ENCODE measurements around the gene LTF.

LTF gene

DNA sequence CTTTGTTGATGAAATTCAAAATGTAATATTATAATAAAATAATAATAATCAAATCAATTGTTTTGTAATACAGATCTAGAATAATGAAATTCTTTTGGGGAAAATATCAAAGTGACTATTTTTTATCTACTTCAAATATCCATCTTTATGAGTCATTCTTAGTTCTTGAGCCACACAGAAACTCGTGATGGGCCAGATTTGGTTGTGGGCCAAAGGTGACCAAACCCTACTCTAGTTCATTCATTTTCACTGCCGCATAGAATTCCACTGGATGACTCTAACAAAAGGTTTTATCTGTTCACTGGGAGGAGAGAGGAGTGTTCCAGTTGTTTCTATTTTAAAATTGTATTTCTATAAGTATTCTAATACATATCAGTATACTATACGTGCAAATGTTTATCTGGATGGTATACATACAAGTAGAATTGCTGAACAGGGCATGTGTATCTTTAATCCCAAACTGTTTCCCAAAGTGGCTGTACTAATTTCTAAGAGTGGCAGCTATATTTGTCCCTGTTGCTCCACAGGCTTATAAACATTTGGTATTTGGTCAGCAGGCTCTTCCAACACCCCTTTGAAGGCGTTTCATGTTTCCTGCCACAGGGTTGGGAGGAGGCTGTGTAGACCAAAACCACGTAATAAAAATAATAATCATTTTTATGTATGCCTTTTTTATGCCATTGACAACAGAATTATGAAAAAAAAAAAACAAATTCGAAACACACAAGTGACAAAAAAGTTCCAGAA lies 25.8 kb upstream of the LTF start:
- Histone ChIP-seq H3K9me3 (ENCODE audit: control insufficient read depth, low read length) (no peaks in the 10 kb centered on the region), H3K4me1 (ENCODE audit: control insufficient read depth, insufficient read depth, low read length) (no peaks in the 10 kb centered on the region), H3K4me3 (ENCODE audit: insufficient read depth, low read depth, low read length) (no peak overlapping the region), H3K27ac (ENCODE audit: insufficient read depth, low read depth, low read length, poor library complexity, severe bottlenecking) (no peak overlapping the region), H3K27me3 (ENCODE audit: control insufficient read depth, insufficient read depth, low read length, poor library complexity, severe bottlenecking) (peaks cover 5% of the 10 kb centered on the region), H3K36me3 (ENCODE audit: control insufficient read depth, insufficient read depth, low read length) (no peaks in the 10 kb centered on the region)
- WGBS, 2 experiments = 85 to 86% methylated on average over 4 to 6 of the region's 6 CpGs

GRCh38 chr3:46489875-46490274 lies 25.2 kb upstream of the LTF start:
- peaks cover 5% of the 10 kb centered on the region for H3K27me3 ChIP-seq (ENCODE audit: control insufficient read depth, insufficient read depth, low read length, poor library complexity, severe bottlenecking)
- no peaks in the 10 kb centered on the region for H3K9me3 ChIP-seq (ENCODE audit: control insufficient read depth, low read length)
- H3K36me3 ChIP-seq (ENCODE audit: control insufficient read depth, insufficient read depth, low read length) = no peaks in the 10 kb centered on the region
- no peak overlapping the region for H3K27ac ChIP-seq (ENCODE audit: insufficient read depth, low read depth, low read length, poor library complexity, severe bottlenecking)
- WGBS, 2 experiments = 94 to 100% methylated on average over 1 of the region's 1 CpG
- H3K4me3 ChIP-seq (ENCODE audit: insufficient read depth, low read depth, low read length) = no peak overlapping the region
- H3K4me1 ChIP-seq (ENCODE audit: control insufficient read depth, insufficient read depth, low read length) = no peaks in the 10 kb centered on the region

- 84 to 91% methylated on average over 4 of the region's 4 CpGs for WGBS, 2 experiments
- H3K9me3 ChIP-seq (ENCODE audit: control insufficient read depth, low read length) = no peaks in the 10 kb centered on the region
- no peak overlapping the region for H3K4me3 ChIP-seq (ENCODE audit: insufficient read depth, low read depth, low read length)
- peaks cover 5% of the 10 kb centered on the region for H3K27me3 ChIP-seq (ENCODE audit: control insufficient read depth, insufficient read depth, low read length, poor library complexity, severe bottlenecking)
- no peaks in the 10 kb centered on the region for H3K4me1 ChIP-seq (ENCODE audit: control insufficient read depth, insufficient read depth, low read length)
- H3K27ac ChIP-seq (ENCODE audit: insufficient read depth, low read depth, low read length, poor library complexity, severe bottlenecking) = no peak overlapping the region
- no peaks in the 10 kb centered on the region for H3K36me3 ChIP-seq (ENCODE audit: control insufficient read depth, insufficient read depth, low read length)
These were observed 24.7 kb upstream of the LTF start for GRCh38 chr3:46489381-46489780.

- Histone ChIP-seq H3K4me3 (ENCODE audit: insufficient read depth, low read depth, low read length) (no peak overlapping the region), H3K9me3 (ENCODE audit: control insufficient read depth, low read length) (no peaks in the 10 kb centered on the region), H3K27ac (ENCODE audit: insufficient read depth, low read depth, low read length, poor library complexity, severe bottlenecking) (no peak overlapping the region), H3K36me3 (ENCODE audit: control insufficient read depth, insufficient read depth, low read length) (no peaks in the 10 kb centered on the region), H3K4me1 (ENCODE audit: control insufficient read depth, insufficient read depth, low read length) (no peaks in the 10 kb centered on the region), H3K27me3 (ENCODE audit: control insufficient read depth, insufficient read depth, low read length, poor library complexity, severe bottlenecking) (peaks cover 5% of the 10 kb centered on the region)
- 17 to 19% methylated on average over 26 of the region's 26 CpGs for whole genome bisulfite sequencing, 2 experiments
These were observed 24.1 kb upstream of the LTF start for GRCh38 chr3:46488735-46489361.

DNA sequence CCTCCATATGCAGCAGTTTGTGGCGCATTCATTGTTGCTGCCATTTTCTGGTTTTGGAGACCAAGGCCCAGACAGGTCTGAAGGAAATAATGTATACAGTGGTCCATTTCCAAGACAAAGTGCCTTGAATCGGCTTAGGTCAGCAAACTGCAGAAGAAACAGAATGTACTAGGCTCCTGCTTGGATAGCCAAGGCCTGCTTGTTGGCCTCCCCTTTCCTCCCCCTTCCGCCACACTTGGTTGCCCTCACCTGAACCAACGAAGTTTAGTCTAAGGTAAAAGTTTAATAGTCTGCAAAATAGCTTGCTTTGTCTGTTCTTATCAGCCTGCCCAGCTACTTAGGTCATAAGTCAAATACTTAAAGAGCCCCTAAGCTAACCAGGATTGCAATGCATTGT lies 21.1 kb upstream of the LTF start:
- no peak overlapping the region for H3K27ac ChIP-seq (ENCODE audit: insufficient read depth, low read depth, low read length, poor library complexity, severe bottlenecking)
- no peaks in the 10 kb centered on the region for H3K36me3 ChIP-seq (ENCODE audit: control insufficient read depth, insufficient read depth, low read length)
- H3K9me3 ChIP-seq (ENCODE audit: control insufficient read depth, low read length) = no peaks in the 10 kb centered on the region
- H3K4me3 ChIP-seq (ENCODE audit: insufficient read depth, low read depth, low read length) = no peak overlapping the region
- no peaks in the 10 kb centered on the region for H3K4me1 ChIP-seq (ENCODE audit: control insufficient read depth, insufficient read depth, low read length)
- peaks cover 5% of the 10 kb centered on the region for H3K27me3 ChIP-seq (ENCODE audit: control insufficient read depth, insufficient read depth, low read length, poor library complexity, severe bottlenecking)
- WGBS, 2 experiments = 82 to 94% methylated on average over 2 to 4 of the region's 4 CpGs

DNA sequence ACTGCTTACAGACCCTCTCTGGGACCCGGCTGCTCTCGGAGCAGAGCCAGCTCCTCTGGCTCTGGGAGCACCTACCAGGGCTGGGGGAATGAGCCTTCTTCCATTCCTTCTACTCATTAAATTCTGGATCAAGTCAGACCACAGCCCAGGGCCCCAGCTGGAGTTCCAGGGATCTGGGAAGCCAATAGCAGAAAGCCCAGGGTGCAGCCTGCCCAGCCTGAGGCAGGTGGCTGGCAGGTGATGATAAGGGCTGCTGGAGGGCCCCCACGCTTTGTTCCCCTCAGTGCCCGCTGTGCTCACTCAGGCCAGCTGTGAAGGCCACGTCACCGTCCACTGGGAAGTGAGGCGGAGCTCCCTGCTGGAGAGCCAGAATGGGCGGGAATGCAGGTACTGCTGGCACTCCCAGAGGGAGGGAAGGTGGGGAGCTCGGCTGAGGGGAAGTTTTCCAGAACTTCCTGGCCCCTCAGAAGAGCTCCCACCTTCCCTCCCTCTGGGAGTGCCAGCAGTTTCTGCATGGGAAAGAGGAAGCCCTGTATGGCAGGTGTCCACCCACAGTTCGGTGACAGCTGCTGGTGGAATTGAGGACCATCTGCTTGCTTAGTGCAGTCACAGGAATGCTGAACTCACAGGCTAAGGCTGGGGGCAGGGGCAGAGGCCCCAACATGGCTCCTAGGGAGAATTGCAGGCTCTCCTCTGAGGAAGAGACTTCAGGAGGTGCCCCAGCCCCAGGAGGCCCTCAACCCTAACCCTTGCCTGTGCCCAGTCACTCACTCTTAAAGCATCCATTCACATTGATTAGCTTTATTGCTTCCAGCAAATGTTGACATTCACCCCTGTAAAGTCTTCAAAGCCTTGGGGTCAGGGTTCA lies 20.4 kb upstream of the LTF start:
- WGBS, 2 experiments = 65 to 70% methylated on average over 10 of the region's 10 CpGs
- Histone ChIP-seq H3K27me3 (ENCODE audit: control insufficient read depth, insufficient read depth, low read length, poor library complexity, severe bottlenecking) (peaks cover 5% of the 10 kb centered on the region), H3K4me1 (ENCODE audit: control insufficient read depth, insufficient read depth, low read length) (no peaks in the 10 kb centered on the region), H3K27ac (ENCODE audit: insufficient read depth, low read depth, low read length, poor library complexity, severe bottlenecking) (no peak overlapping the region), H3K4me3 (ENCODE audit: insufficient read depth, low read depth, low read length) (no peak overlapping the region), H3K36me3 (ENCODE audit: control insufficient read depth, insufficient read depth, low read length) (no peaks in the 10 kb centered on the region), H3K9me3 (ENCODE audit: control insufficient read depth, low read length) (no peaks in the 10 kb centered on the region)

- 91 to 92% methylated on average over 1 of the region's 1 CpG for whole genome bisulfite sequencing, 2 experiments
- Histone ChIP-seq H3K4me3 (ENCODE audit: insufficient read depth, low read depth, low read length) (no peak overlapping the region), H3K27me3 (ENCODE audit: control insufficient read depth, insufficient read depth, low read length, poor library complexity, severe bottlenecking) (no peaks in the 10 kb centered on the region), H3K4me1 (ENCODE audit: control insufficient read depth, insufficient read depth, low read length) (no peaks in the 10 kb centered on the region), H3K36me3 (ENCODE audit: control insufficient read depth, insufficient read depth, low read length) (no peaks in the 10 kb centered on the region), H3K27ac (ENCODE audit: insufficient read depth, low read depth, low read length, poor library complexity, severe bottlenecking) (no peak overlapping the region), H3K9me3 (ENCODE audit: control insufficient read depth, low read length) (no peaks in the 10 kb centered on the region)
These were observed 19.7 kb upstream of the LTF start for GRCh38 chr3:46484388-46484787.

- H3K27ac ChIP-seq (ENCODE audit: insufficient read depth, low read depth, low read length, poor library complexity, severe bottlenecking) = no peak overlapping the region
- no peaks in the 10 kb centered on the region for H3K36me3 ChIP-seq (ENCODE audit: control insufficient read depth, insufficient read depth, low read length)
- H3K4me3 ChIP-seq (ENCODE audit: insufficient read depth, low read depth, low read length) = no peak overlapping the region
- no peaks in the 10 kb centered on the region for H3K9me3 ChIP-seq (ENCODE audit: control insufficient read depth, low read length)
- H3K4me1 ChIP-seq (ENCODE audit: control insufficient read depth, insufficient read depth, low read length) = no peaks in the 10 kb centered on the region
- no peaks in the 10 kb centered on the region for H3K27me3 ChIP-seq (ENCODE audit: control insufficient read depth, insufficient read depth, low read length, poor library complexity, severe bottlenecking)
- 94 to 96% methylated on average over 2 of the region's 2 CpGs for WGBS, 2 experiments
These were observed 19.1 kb upstream of the LTF start for GRCh38 chr3:46483825-46484224.

- Histone ChIP-seq H3K27ac (ENCODE audit: insufficient read depth, low read depth, low read length, poor library complexity, severe bottlenecking) (no peak overlapping the region), H3K4me1 (ENCODE audit: control insufficient read depth, insufficient read depth, low read length) (no peaks in the 10 kb centered on the region), H3K9me3 (ENCODE audit: control insufficient read depth, low read length) (no peaks in the 10 kb centered on the region), H3K4me3 (ENCODE audit: insufficient read depth, low read depth, low read length) (no peak overlapping the region), H3K27me3 (ENCODE audit: control insufficient read depth, insufficient read depth, low read length, poor library complexity, severe bottlenecking) (no peaks in the 10 kb centered on the region), H3K36me3 (ENCODE audit: control insufficient read depth, insufficient read depth, low read length) (no peaks in the 10 kb centered on the region)
- 91 to 100% methylated on average over 1 of the region's 1 CpG for WGBS, 2 experiments
These were observed 18.1 kb upstream of the LTF start for GRCh38 chr3:46482632-46483350.

Data from ectodermal cell (in vitro differentiated cells).